H1 (cell line): ENCODE measurements around the gene CKAP2L.

ENCODE experiments used
- CTCF ChIP-seq, 3 experiments: IDR thresholded peaks; 1 replicate in 2 of 3; 2 replicates in 1 of 3; pipeline versions ENCODE4 v1.5.1 to v1.6.1; 2011; ENCODE audit warnings: low read length in 3 of 3, mild to moderate bottlenecking in 3 of 3, inconsistent platforms in 2 of 3, low read depth in 1 of 3, moderate library complexity in 1 of 3; ENCODE audit not compliant: insufficient read depth in 1 of 3; ENCODE audit errors: control extremely low read depth in 1 of 3
- MAX ChIP-seq: IDR thresholded peaks from 2 replicates; pipeline ENCODE4 v1.6.1; 2012; ENCODE audit warnings: inconsistent platforms
- POLR2AphosphoS5 ChIP-seq: IDR thresholded peaks from 2 replicates; pipeline ENCODE4 v1.6.1; 2011; ENCODE audit warnings: low read depth, low read length
- RFX5 ChIP-seq: IDR thresholded peaks from 2 replicates; pipeline ENCODE4 v1.6.1; 2011; ENCODE audit warnings: low read depth, low read length, improper control_type of control experiment, borderline replicate concordance
- RNF2 ChIP-seq: fragments of 200-900, 300-1000 bp; sonication (generic); IDR thresholded peaks from 2 replicates; pipeline ENCODE4 v1.7.1; 2016; ENCODE audit warnings: borderline replicate concordance, low read depth, mild to moderate bottlenecking, antibody characterized with exemption, low read length; ENCODE audit not compliant: poor library complexity, severe bottlenecking; ENCODE audit errors: missing control alignments
- TAF7 ChIP-seq: optimal IDR thresholded peaks from 2 replicates; pipeline ENCODE3; 2011; ENCODE audit warnings: low read depth, mild to moderate bottlenecking, inconsistent platforms, low read length, moderate library complexity, borderline replicate concordance
- ZNF274 ChIP-seq: IDR thresholded peaks from 2 replicates; pipeline ENCODE4 v1.7.0; 2012; ENCODE audit warnings: low read length, borderline replicate concordance; ENCODE audit errors: extremely low read depth

- TF ChIP-seq TAF7, result no peak
- TF ChIP-seq RNF2, result no peak
- no peak for TF ChIP-seq ZNF274
- no peak for TF ChIP-seq POLR2AphosphoS5
- TF ChIP-seq CTCF (IDR thresholded peaks at IDR 0.05; ENCODE audit: control extremely low read depth in 1 of 3, insufficient read depth in 1 of 3, low read depth in 1 of 3, low read length in 3 of 3), result no peak
- peak; percentile 56 for TF ChIP-seq MAX
- TF ChIP-seq RFX5, result no peak
These were observed at the start of gene CKAP2L for GRCh38 chr2:112764071-112765044.
